ENCODE data around the gene ST13. TPM values are rescaled to one million over a fixed set of nuclear protein-coding genes. Genes with fewer than 3 reads are reported as not detected.

The ST13 gene
- total and polyA plus RNA-seq, 2 experiments from 2014 or later, result 159 to 238 TPM

GRCh38 chr22:40823426-40823825 is 33.0 kb downstream of the ST13 start (continued):
- TF ChIP-seq ZNF462 (CRISPR knock-in tag; IDR thresholded peaks at IDR 0.05), result no peak

GRCh38 chr22:40819599-40820140 is 36.8 kb downstream of the ST13 start:
- Histone ChIP-seq H3K27ac (ENCODE audit: low read depth) (peak overlapping the region; percentile 95), H3K79me2 (replicated peaks; ENCODE audit: insufficient read depth) (peaks cover 43% of the 10 kb centered on the region), H4K20me1 (replicated peaks; ENCODE audit: insufficient read depth) (peaks cover 8% of the 10 kb centered on the region; the same call in 1 of the 2 replicates), H3K9me2 (ENCODE audit: insufficient read depth) (no peaks in the 10 kb centered on the region), H3K4me3 (peak overlapping the region; percentile 100), H3K36me3 (ENCODE audit: insufficient read depth) (0 out of 2 replicates have a peak, but pooled peaks cover 6% of the 10 kb centered on the region), H2AFZ (no peak overlapping the region), H3K4me1 (ENCODE audit: insufficient read depth) (peaks cover 24% of the 10 kb centered on the region), H3F3A (replicated peaks; ENCODE audit: low read depth) (peaks cover 13% of the 10 kb centered on the region), H3K27me3 (ENCODE audit: insufficient read depth) (no peaks in the 10 kb centered on the region), H3K4me2 (peak overlapping the region; percentile 82)
- peak overlapping the region; percentile 97 for H3K4me3 Mint-ChIP-seq
- DNase-seq (ENCODE audit: low spot score), result peak; percentile 8
- ATAC-seq, result no peak
- H3K4me1 Mint-ChIP-seq, result peaks cover 24% of the 10 kb centered on the region
- no peak for TF ChIP-seq EZH2phosphoT487 (IDR thresholded peaks at IDR 0.05; ENCODE audit: unreplicated experiment)
- no peak for TF ChIP-seq EZH2 (IDR thresholded peaks at IDR 0.05; ENCODE audit: low read depth, unreplicated experiment)
- TF ChIP-seq POLR2AphosphoS5 (IDR thresholded peaks at IDR 0.05; ENCODE audit: low read depth), result no peak
- TF ChIP-seq REST (IDR thresholded peaks at IDR 0.05; ENCODE audit: unreplicated experiment), result no peak
- no peaks in the 10 kb centered on the region for H3K9me3 Mint-ChIP-seq
- peak overlapping the region; percentile 39; the same call in 1 of the 2 replicates for H3K27ac Mint-ChIP-seq
- H3K27me3 Mint-ChIP-seq (ENCODE audit: insufficient read depth, low read depth, poor library complexity), result peaks cover 2% of the 10 kb centered on the region
- H3K36me3 Mint-ChIP-seq (ENCODE audit: low read depth), result peaks cover 29% of the 10 kb centered on the region
